Activated CD4-positive, alpha-beta T cell treated with anti-CD3 and anti-CD28 coated beads for 36 hours (primary cell): ENCODE measurements around the gene WDR70. TPM values are rescaled to one million over a fixed set of nuclear protein-coding genes. Genes with fewer than 3 reads are reported as not detected.
"Not testable (repeated sequence)": the region's sequence is repeated elsewhere in the genome, so short reads cannot be mapped to it uniquely, and the experiment has no call there.

Experiments
- ATAC-seq: fragments of 200-7000 bp; cut with Tn5 transposase; one replicate; pipeline ENCODE4 v1.10.0; 2021; ENCODE audit warnings: mild to moderate bottlenecking, moderate library complexity
- CTCF ChIA-PET: fragments of 350-600 bp; sonication (Branson Sonifier 250); formaldehyde crosslinking; loops from one replicate; lab custom pipeline; 2021; ENCODE audit warnings: antibody characterized with exemption; lab: Charles Lee
- POLR2A ChIA-PET: fragments of 350-600 bp; sonication (Branson Sonifier 250); formaldehyde crosslinking; loops from one replicate; lab custom pipeline; 2021; ENCODE audit warnings: antibody characterized with exemption, inconsistent platforms; lab: Charles Lee
- DNase-seq: peaks from one replicate; pipeline ENCODE4 v3.0.0-alpha.2; 2020
- H3K27ac Mint-ChIP-seq: one replicate; pipeline ENCODE4 v1.8.0; 2021; ENCODE audit warnings: mixed read lengths
- H3K27me3 Mint-ChIP-seq: one replicate; pipeline ENCODE4 v1.8.0; 2021; ENCODE audit warnings: mixed read lengths
- H3K36me3 Mint-ChIP-seq: one replicate; pipeline ENCODE4 v1.8.0; 2021; ENCODE audit warnings: low read depth, mixed read lengths
- H3K4me1 Mint-ChIP-seq: one replicate; pipeline ENCODE4 v1.8.0; 2021; ENCODE audit warnings: mixed read lengths
- H3K4me3 Mint-ChIP-seq: one replicate; pipeline ENCODE4 v1.8.0; 2021; ENCODE audit warnings: mild to moderate bottlenecking, moderate library complexity, mixed read lengths
- H3K9me3 Mint-ChIP-seq: one replicate; pipeline ENCODE4 v1.8.0; 2021; ENCODE audit warnings: low read depth, mixed read lengths
- intact Hi-C, 2 experiments: fragments of 100-400 bp; cut with DNase I in 1 of 2; cut with micrococcal nuclease in 1 of 2; formaldehyde crosslinking; loops; one replicate each; pipeline versions ENCODE4 v1.14.2 to v1.15.1; 2022 to 2024; cut with DNase I, micrococcal nuclease
- total RNA-seq, 2 experiments: library from RNA; stranded (reverse); gene quantifications; one replicate each; pipeline ENCODE4 v1.2.3, GENCODE V29; 2021

WDR70 gene
- total RNA-seq, 2 experiments from 2014 or later: 33.6 to 38.3 TPM

DNA sequence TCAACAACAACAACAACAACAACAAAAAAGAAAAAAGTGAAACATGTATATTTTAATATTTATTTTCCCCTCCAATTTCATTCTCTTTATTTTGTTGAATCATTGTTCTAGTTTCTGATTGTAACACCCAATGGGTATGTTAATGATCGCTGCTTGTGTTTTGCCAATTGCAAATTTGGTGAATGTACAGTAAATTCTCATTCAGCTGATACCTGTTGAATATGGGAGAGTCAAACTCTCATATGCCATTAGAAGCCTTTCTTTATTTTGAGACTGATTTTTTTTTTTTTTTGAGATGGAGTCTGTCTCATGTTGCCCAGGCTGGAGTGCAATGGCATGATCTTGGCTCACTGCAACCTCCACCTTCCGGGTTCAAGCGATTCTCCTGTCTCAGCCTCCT lies 72.9 kb downstream of the WDR70 start:
- CTCF ChIA-PET, H3K27me3 Mint-ChIP-seq, POLR2A ChIA-PET, ATAC-seq, H3K27ac Mint-ChIP-seq, H3K4me3 Mint-ChIP-seq, H3K9me3 Mint-ChIP-seq, DNase-seq: not testable (repeated sequence)
- Mint-ChIP-seq H3K4me1 (peaks cover 14% of the 10 kb centered on the region), H3K36me3 (peaks cover 41% of the 10 kb centered on the region)
- intact Hi-C loops: loop anchor here (5.0 to 10.0 kb wide), 2 partner anchors 270 to 337 kb away; no protein-coding TSS in a partner anchor

DNA sequence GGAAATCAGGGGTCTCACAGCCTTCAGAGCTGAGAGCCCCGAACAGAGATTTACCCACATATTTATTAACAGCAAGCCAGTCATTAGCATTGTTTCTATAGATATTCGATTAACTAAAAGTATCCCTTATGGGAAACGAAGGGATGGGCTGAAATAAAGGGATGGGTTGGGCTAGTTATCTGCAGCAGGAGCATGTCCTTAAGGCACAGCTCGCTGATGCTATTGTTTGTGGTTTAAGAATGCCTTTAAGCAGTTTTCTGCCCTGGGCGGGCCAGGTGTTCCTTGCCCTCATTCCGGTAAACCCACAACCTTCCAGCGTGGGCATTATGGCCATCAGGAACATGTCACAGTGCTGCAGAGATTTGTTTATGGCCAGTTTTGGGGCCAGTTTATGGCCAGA lies 74.1 kb downstream of the WDR70 start:
- intact Hi-C loops: loop anchor here (5.0 to 10.0 kb wide), 2 partner anchors 269 to 338 kb away; no protein-coding TSS in a partner anchor
- H3K4me3 Mint-ChIP-seq, DNase-seq, POLR2A ChIA-PET, ATAC-seq, H3K9me3 Mint-ChIP-seq, H3K27me3 Mint-ChIP-seq, H3K27ac Mint-ChIP-seq: not testable (repeated sequence)
- CTCF ChIA-PET: interaction anchor here (0.7 kb wide), 1 partner anchor 12 kb away, joined by 3 read pairs; no protein-coding TSS in a partner anchor
- Mint-ChIP-seq H3K4me1 (peaks cover 14% of the 10 kb centered on the region), H3K36me3 (peaks cover 36% of the 10 kb centered on the region)

GRCh38 chr5:37454402-37455055 lies 75.4 kb downstream of the WDR70 start:
- CTCF ChIA-PET, H3K4me3 Mint-ChIP-seq, POLR2A ChIA-PET, H3K27me3 Mint-ChIP-seq, H3K9me3 Mint-ChIP-seq, H3K27ac Mint-ChIP-seq, DNase-seq: not testable (repeated sequence)
- peak; percentile 89 for ATAC-seq
- Mint-ChIP-seq H3K36me3 (peaks cover 30% of the 10 kb centered on the region), H3K4me1 (peaks cover 14% of the 10 kb centered on the region)
- intact Hi-C loops: loop anchor here (1.0 to 10.0 kb wide), 3 partner anchors 267 to 340 kb away; no protein-coding TSS in a partner anchor

GRCh38 chr5:37463191-37464051 lies 84.3 kb downstream of the WDR70 start:
- H3K27me3 Mint-ChIP-seq, intact Hi-C loops, POLR2A ChIA-PET, CTCF ChIA-PET, H3K27ac Mint-ChIP-seq, H3K4me1 Mint-ChIP-seq, H3K9me3 Mint-ChIP-seq, H3K36me3 Mint-ChIP-seq, H3K4me3 Mint-ChIP-seq, DNase-seq, ATAC-seq: not testable (repeated sequence)

DNA sequence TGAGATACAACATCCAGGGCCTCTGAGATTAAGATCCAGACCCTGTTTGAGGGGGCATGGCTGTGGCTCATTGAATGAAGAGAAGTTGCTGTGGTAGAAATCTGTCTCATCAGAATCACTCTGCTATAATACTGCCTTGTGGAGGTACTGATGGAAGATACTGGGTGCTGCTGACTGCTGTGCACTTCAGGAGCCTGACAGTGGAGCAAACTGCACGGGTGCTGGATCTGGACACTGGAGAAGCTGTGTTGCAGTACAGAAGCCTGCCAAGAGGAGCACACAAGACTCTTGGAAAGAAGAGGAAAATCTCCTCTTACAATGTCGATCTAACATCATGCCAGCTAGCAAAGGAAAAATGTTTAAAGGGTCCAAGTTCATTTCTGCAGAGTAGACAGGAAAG lies 85.5 kb downstream of the WDR70 start:
- intact Hi-C loops, ATAC-seq, H3K4me1 Mint-ChIP-seq, POLR2A ChIA-PET, H3K27me3 Mint-ChIP-seq, H3K4me3 Mint-ChIP-seq, H3K27ac Mint-ChIP-seq, H3K9me3 Mint-ChIP-seq, DNase-seq: not testable (repeated sequence)
- CTCF ChIA-PET: interaction anchor here (0.6 kb wide), 1 partner anchor 12 kb away, joined by 3 read pairs; no protein-coding TSS in a partner anchor
- H3K36me3 Mint-ChIP-seq: peaks cover 14% of the 10 kb centered on the region

DNA sequence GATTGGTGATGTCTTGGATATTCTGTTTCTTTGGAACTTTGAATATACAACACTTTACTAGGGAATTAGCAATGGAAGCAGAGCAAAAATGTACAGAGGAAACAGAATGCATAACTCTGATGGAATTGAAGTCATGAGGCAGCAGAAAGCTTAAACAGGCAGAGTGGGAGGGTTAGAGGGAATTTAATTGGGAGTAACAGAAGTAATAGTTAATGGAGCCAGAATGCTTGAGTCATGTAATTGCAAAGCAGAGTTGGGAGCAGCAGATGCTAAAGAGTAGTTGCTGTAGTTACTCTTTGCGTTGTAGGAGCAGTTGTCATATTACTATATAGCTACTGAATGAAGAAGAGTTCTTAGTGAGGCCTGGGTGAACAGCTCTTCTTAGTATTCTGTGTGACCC lies 90.3 kb downstream of the WDR70 start:
- H3K4me3 Mint-ChIP-seq, ATAC-seq, intact Hi-C loops, DNase-seq, H3K9me3 Mint-ChIP-seq, POLR2A ChIA-PET, H3K4me1 Mint-ChIP-seq, H3K27me3 Mint-ChIP-seq, H3K27ac Mint-ChIP-seq: not testable (repeated sequence)
- peaks cover 15% of the 10 kb centered on the region for H3K36me3 Mint-ChIP-seq
- CTCF ChIA-PET: interaction anchor here (0.6 kb wide), 1 partner anchor 1267 kb away, joined by 3 read pairs; no protein-coding TSS in a partner anchor

DNA sequence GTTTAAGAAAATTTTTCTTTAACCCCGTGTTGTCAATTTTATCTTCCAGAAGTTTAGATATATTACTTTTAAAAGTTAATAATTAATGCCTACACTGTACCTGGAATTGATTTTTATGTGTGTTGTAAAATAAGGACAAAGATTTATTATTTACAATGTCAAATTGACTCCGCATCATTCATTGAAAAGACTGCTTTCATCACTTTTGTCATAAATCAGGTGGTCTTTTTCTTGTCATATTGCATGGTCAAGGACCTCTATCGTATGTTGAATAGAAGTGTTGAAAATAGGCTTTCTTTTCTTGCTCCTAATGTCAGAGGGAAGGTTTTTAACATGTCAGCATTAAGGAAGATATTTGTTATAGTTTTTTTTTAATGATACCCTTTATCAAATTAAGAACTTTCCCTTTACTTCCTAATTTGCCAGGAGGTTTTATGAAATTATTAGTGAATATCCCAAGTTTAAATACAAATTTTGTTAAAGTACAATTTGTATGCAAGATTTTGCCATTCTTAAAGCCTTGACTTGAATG lies 92.6 kb downstream of the WDR70 start:
- H3K27me3 Mint-ChIP-seq: no peaks in the 10 kb centered on the region
- no peaks in the 10 kb centered on the region for H3K4me1 Mint-ChIP-seq
- no peak overlapping the region for H3K27ac Mint-ChIP-seq
- ATAC-seq (no peak), DNase-seq (no peak)
- ChIA-PET POLR2A (no interaction called here), CTCF (no interaction called here)
- no peak overlapping the region for H3K4me3 Mint-ChIP-seq
- peaks cover 22% of the 10 kb centered on the region for H3K36me3 Mint-ChIP-seq
- no peaks in the 10 kb centered on the region for H3K9me3 Mint-ChIP-seq
- intact Hi-C loops: no loop called here

DNA sequence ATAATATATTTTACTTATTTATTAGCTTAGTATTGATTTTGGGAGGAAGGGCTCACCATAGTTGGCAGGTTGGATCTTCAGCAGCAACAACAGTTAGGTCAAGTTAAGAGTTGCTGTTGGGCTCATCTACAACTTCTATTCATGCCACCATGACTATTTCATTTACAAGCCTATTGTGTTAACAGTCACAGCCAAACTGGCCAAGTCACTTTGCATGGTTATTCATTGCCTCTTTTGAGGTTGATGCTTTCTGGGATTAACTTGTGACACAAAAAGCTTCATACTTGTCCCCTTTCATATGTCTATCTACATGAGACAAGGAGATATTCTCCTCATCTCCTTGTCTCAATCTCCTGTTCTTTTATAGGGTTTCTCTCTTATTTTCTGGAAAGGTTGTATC lies 98.3 kb downstream of the WDR70 start:
- ATAC-seq (no peak), DNase-seq (no peak)
- H3K27me3 Mint-ChIP-seq: no peaks in the 10 kb centered on the region
- no peak overlapping the region for H3K27ac Mint-ChIP-seq
- peaks cover 15% of the 10 kb centered on the region for H3K9me3 Mint-ChIP-seq
- H3K36me3 Mint-ChIP-seq: peaks cover 61% of the 10 kb centered on the region
- no peak overlapping the region for H3K4me3 Mint-ChIP-seq
- ChIA-PET CTCF (interaction anchor here (0.6 kb wide), 1 partner anchor 752 kb away, joined by 3 read pairs; no protein-coding TSS in a partner anchor), POLR2A (no interaction called here)
- intact Hi-C loops: no loop called here
- H3K4me1 Mint-ChIP-seq: no peaks in the 10 kb centered on the region

- intact Hi-C loops: no loop called here
- Mint-ChIP-seq H3K4me3 (no peak overlapping the region), H3K27me3 (no peaks in the 10 kb centered on the region), H3K4me1 (no peaks in the 10 kb centered on the region), H3K36me3 (peaks cover 69% of the 10 kb centered on the region), H3K9me3 (peaks cover 15% of the 10 kb centered on the region), H3K27ac (no peak overlapping the region)
- DNase-seq (no peak), ATAC-seq (no peak)
- CTCF ChIA-PET: interaction anchor here (0.6 kb wide), 1 partner anchor 751 kb away, joined by 3 read pairs; no protein-coding TSS in a partner anchor
- POLR2A ChIA-PET: no interaction called here
Observed at GRCh38 chr5:37478121-37478894, 99.2 kb downstream of the WDR70 start.

GRCh38 chr5:37481395-37481794 lies 102.3 kb downstream of the WDR70 start:
- Mint-ChIP-seq H3K9me3 (peaks cover 15% of the 10 kb centered on the region), H3K36me3 (peaks cover 77% of the 10 kb centered on the region)
- DNase-seq, H3K4me3 Mint-ChIP-seq, ATAC-seq, POLR2A ChIA-PET, H3K27me3 Mint-ChIP-seq, H3K4me1 Mint-ChIP-seq, intact Hi-C loops, H3K27ac Mint-ChIP-seq, CTCF ChIA-PET: not testable (repeated sequence)
